ENCODE data around the gene PTTG2.

PTTG2 gene

GRCh38 chr4:38004062-38004461 lies 43.9 kb downstream of the PTTG2 start:
- H3K27me3 Mint-ChIP-seq, result no peaks in the 10 kb centered on the region
- peaks cover 64% of the 10 kb centered on the region for H3K4me1 Mint-ChIP-seq (ENCODE audit: low read depth)
- peaks cover 18% of the 10 kb centered on the region for H3K36me3 Mint-ChIP-seq (ENCODE audit: low read depth)
- no peaks in the 10 kb centered on the region for H3K9me3 Mint-ChIP-seq
- no peak overlapping the region for H3K27ac Mint-ChIP-seq
- no peak overlapping the region for H3K4me3 Mint-ChIP-seq

- no peak overlapping the region for H3K27ac Mint-ChIP-seq
- H3K4me1 Mint-ChIP-seq (ENCODE audit: low read depth), result peaks cover 56% of the 10 kb centered on the region
- no peaks in the 10 kb centered on the region for H3K9me3 Mint-ChIP-seq
- peaks cover 10% of the 10 kb centered on the region for H3K36me3 Mint-ChIP-seq (ENCODE audit: low read depth)
- H3K4me3 Mint-ChIP-seq, result no peak overlapping the region
- no peaks in the 10 kb centered on the region for H3K27me3 Mint-ChIP-seq
These were observed 44.7 kb downstream of the PTTG2 start for GRCh38 chr4:38004887-38005286.

GRCh38 chr4:38005637-38006036 lies 45.4 kb downstream of the PTTG2 start:
- H3K27ac Mint-ChIP-seq, result no peak overlapping the region

GRCh38 chr4:38007645-38008044 lies 47.4 kb downstream of the PTTG2 start:
- Mint-ChIP-seq H3K4me1 (ENCODE audit: low read depth) (peaks cover 65% of the 10 kb centered on the region), H3K27ac (no peak overlapping the region), H3K4me3 (no peak overlapping the region), H3K36me3 (ENCODE audit: low read depth) (peaks cover 4% of the 10 kb centered on the region), H3K9me3 (no peaks in the 10 kb centered on the region), H3K27me3 (no peaks in the 10 kb centered on the region)

More at GRCh38 chr4:38005637-38006036, 45.4 kb downstream of the PTTG2 start:
- Mint-ChIP-seq H3K36me3 (ENCODE audit: low read depth) (peaks cover 9% of the 10 kb centered on the region), H3K4me1 (ENCODE audit: low read depth) (peaks cover 59% of the 10 kb centered on the region), H3K9me3 (no peaks in the 10 kb centered on the region), H3K4me3 (no peak overlapping the region), H3K27me3 (no peaks in the 10 kb centered on the region)

- Mint-ChIP-seq H3K9me3 (no peaks in the 10 kb centered on the region), H3K4me3 (no peak overlapping the region), H3K4me1 (ENCODE audit: low read depth) (peaks cover 56% of the 10 kb centered on the region), H3K27me3 (no peaks in the 10 kb centered on the region), H3K27ac (no peak overlapping the region), H3K36me3 (ENCODE audit: low read depth) (peaks cover 4% of the 10 kb centered on the region)
These were observed 48.4 kb downstream of the PTTG2 start for GRCh38 chr4:38008571-38009021.

- H3K4me3 Mint-ChIP-seq, result no peak overlapping the region
- peaks cover 50% of the 10 kb centered on the region for H3K4me1 Mint-ChIP-seq (ENCODE audit: low read depth)
- peaks cover 4% of the 10 kb centered on the region for H3K36me3 Mint-ChIP-seq (ENCODE audit: low read depth)
- no peaks in the 10 kb centered on the region for H3K9me3 Mint-ChIP-seq
- no peaks in the 10 kb centered on the region for H3K27me3 Mint-ChIP-seq
- no peak overlapping the region for H3K27ac Mint-ChIP-seq
These were observed 49.2 kb downstream of the PTTG2 start for GRCh38 chr4:38009421-38009820.

GRCh38 chr4:38009949-38010348 lies 49.8 kb downstream of the PTTG2 start:
- Mint-ChIP-seq H3K4me3 (no peak overlapping the region), H3K27ac (no peak overlapping the region), H3K4me1 (ENCODE audit: low read depth) (peaks cover 45% of the 10 kb centered on the region), H3K9me3 (no peaks in the 10 kb centered on the region), H3K27me3 (no peaks in the 10 kb centered on the region), H3K36me3 (ENCODE audit: low read depth) (peaks cover 7% of the 10 kb centered on the region)

Data from stimulated activated naive CD8-positive, alpha-beta T cell treated with anti-CD3 and anti-CD28 coated beads, Interleukin-15, Interleukin-2, amounts not matched to agents 100 ng/mL and 50 ng/mL, for 24 hours (primary cell).